SH-SY5Y (cell line): ENCODE results near the gene ZCCHC7.

Experiments
- GATA2 ChIP-seq: IDR thresholded peaks from 2 replicates; pipeline ENCODE4 v1.6.1; 2011; ENCODE audit warnings: mild to moderate bottlenecking, low read depth, low read length
- GATA3 ChIP-seq: IDR thresholded peaks from 2 replicates; pipeline ENCODE4 v1.6.1; 2011; ENCODE audit warnings: low read depth, mild to moderate bottlenecking, low read length, moderate library complexity

- TF ChIP-seq GATA3 (no peak), GATA2 (no peak)
Measured at GRCh38 chr9:37324261-37324683, 203.9 kb downstream of the ZCCHC7 start.
